KOPT-K1 (cell line): ENCODE measurements around the gene SOCS3.
"Not testable (repeated sequence)": the region's sequence is repeated elsewhere in the genome, so short reads cannot be mapped to it uniquely, and the experiment has no call there.

ENCODE experiments used
- H3K27ac ChIP-seq: fragments of 200-600 bp; sonication (generic); 2 replicates; pipeline ENCODE4 v1.5.1; 2016; ENCODE audit warnings: antibody characterized with exemption, mild to moderate bottlenecking, low read depth, low read length; ENCODE audit not compliant: poor library complexity, severe bottlenecking
- H3K36me3 ChIP-seq: fragments of 200-600 bp; sonication (generic); 2 replicates; pipeline ENCODE4 v1.5.1; 2017; ENCODE audit warnings: antibody characterized with exemption, mild to moderate bottlenecking, low read length, moderate library complexity; ENCODE audit not compliant: insufficient read depth
- H3K9me3 ChIP-seq: fragments of 200-600 bp; sonication (generic); 2 replicates; pipeline ENCODE4 v1.5.1; 2017; ENCODE audit warnings: antibody characterized with exemption, low read length, mild to moderate bottlenecking; ENCODE audit not compliant: insufficient read depth, poor library complexity, severe bottlenecking

SOCS3 gene

GRCh38 chr17:78322327-78322857 lies 37.5 kb downstream of the SOCS3 start:
- H3K27ac ChIP-seq: no peak overlapping the region
- H3K36me3 ChIP-seq: no peaks in the 10 kb centered on the region
- no peaks in the 10 kb centered on the region for H3K9me3 ChIP-seq

- H3K27ac ChIP-seq: no peak overlapping the region
- no peaks in the 10 kb centered on the region for H3K36me3 ChIP-seq
- H3K9me3 ChIP-seq: no peaks in the 10 kb centered on the region
Observed at GRCh38 chr17:78318843-78319242, 41.0 kb downstream of the SOCS3 start.

GRCh38 chr17:78318407-78318806 lies 41.5 kb downstream of the SOCS3 start:
- H3K9me3 ChIP-seq: no peaks in the 10 kb centered on the region
- no peak overlapping the region for H3K27ac ChIP-seq
- no peaks in the 10 kb centered on the region for H3K36me3 ChIP-seq

GRCh38 chr17:78317794-78318400 lies 42.0 kb downstream of the SOCS3 start:
- H3K36me3 ChIP-seq: no peaks in the 10 kb centered on the region
- H3K9me3 ChIP-seq: no peaks in the 10 kb centered on the region
- no peak overlapping the region for H3K27ac ChIP-seq

GRCh38 chr17:78316867-78317789 lies 42.7 kb downstream of the SOCS3 start:
- Histone ChIP-seq H3K9me3 (no peaks in the 10 kb centered on the region), H3K36me3 (no peaks in the 10 kb centered on the region), H3K27ac (no peak overlapping the region)

- no peaks in the 10 kb centered on the region for H3K36me3 ChIP-seq
- no peaks in the 10 kb centered on the region for H3K9me3 ChIP-seq
- no peak overlapping the region for H3K27ac ChIP-seq
Observed at GRCh38 chr17:78316115-78316866, 43.6 kb downstream of the SOCS3 start.

GRCh38 chr17:78315355-78316114 lies 44.3 kb downstream of the SOCS3 start:
- Histone ChIP-seq H3K9me3 (no peaks in the 10 kb centered on the region), H3K36me3 (no peaks in the 10 kb centered on the region), H3K27ac (no peak overlapping the region)

GRCh38 chr17:78314683-78315354 lies 45.1 kb downstream of the SOCS3 start:
- Histone ChIP-seq H3K36me3 (no peaks in the 10 kb centered on the region), H3K27ac (no peak overlapping the region), H3K9me3 (no peaks in the 10 kb centered on the region)

GRCh38 chr17:78313735-78314648 lies 45.9 kb downstream of the SOCS3 start:
- Histone ChIP-seq H3K27ac (no peak overlapping the region), H3K9me3 (no peaks in the 10 kb centered on the region), H3K36me3 (no peaks in the 10 kb centered on the region)

GRCh38 chr17:78309659-78310255 lies 50.1 kb downstream of the SOCS3 start:
- not testable (repeated sequence) for H3K9me3 ChIP-seq, H3K27ac ChIP-seq, H3K36me3 ChIP-seq

GRCh38 chr17:78307887-78308638 lies 51.8 kb downstream of the SOCS3 start:
- Histone ChIP-seq H3K9me3 (peaks cover 8% of the 10 kb centered on the region), H3K36me3 (no peaks in the 10 kb centered on the region), H3K27ac (no peak overlapping the region)

- Histone ChIP-seq H3K9me3 (peaks cover 8% of the 10 kb centered on the region), H3K27ac (no peak overlapping the region)
Observed at GRCh38 chr17:78306913-78307312, 53.0 kb downstream of the SOCS3 start.

More at GRCh38 chr17:78306913-78307312, 53.0 kb downstream of the SOCS3 start:
- no peaks in the 10 kb centered on the region for H3K36me3 ChIP-seq
